ENCODE measurements around the gene ZFP36L1. TPM values are rescaled to one million over a fixed set of nuclear protein-coding genes. Genes with fewer than 3 reads are reported as not detected.

Gene ZFP36L1
- total and polyA plus RNA-seq, 9 of the 15 experiments (the other 6 are each of a cell fraction or from before 2014, with no cell fraction given) = 1.3 to 26.6 (median 3.7) TPM

DNA sequence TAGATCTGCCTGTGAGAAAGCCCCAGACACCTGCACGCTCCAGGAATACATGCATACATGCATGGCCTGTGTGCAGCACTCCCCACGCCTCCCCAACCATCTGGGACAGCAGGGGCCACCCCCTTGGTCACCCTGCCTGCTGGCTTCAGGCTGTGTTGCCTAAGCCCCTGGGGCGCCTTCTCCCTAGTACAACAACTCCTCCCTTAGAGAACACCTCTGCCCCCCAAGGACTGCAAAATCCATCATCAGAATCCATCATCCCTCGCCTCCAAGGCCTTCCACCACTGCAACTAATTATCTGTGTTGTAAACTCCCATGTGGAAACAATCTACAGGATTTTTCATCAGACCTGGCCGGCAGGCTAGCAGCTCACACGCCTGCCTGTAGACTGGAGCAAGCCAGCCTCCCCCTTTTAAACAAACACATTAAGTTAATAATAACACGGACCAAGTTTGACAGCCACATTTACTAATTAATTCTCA, 36.8 kb downstream of the ZFP36L1 start:
- no peak overlapping the region; the same call in 1 of the 2 replicates for H2AFZ ChIP-seq (ENCODE audit: low read depth, low read length)
- BruUV-seq (replicated peaks) = no TSS peak

More for the DNA sequence above, 36.8 kb downstream of the ZFP36L1 start:
- Histone ChIP-seq H3K9ac (ENCODE audit: insufficient read depth in 1 of 2, low read depth in 2 of 2, low read length in 2 of 2) (no peak overlapping the region), H3K27ac (ENCODE audit: extremely low read depth, low read depth, low read length) (no peak overlapping the region), H4K20me1 (replicated peaks; ENCODE audit: control insufficient read depth, insufficient read depth, low read length) (no peaks in the 10 kb centered on the region), H3K27me3 (ENCODE audit: control insufficient read depth in 2 of 2, insufficient read depth in 2 of 2, low read length in 2 of 2) (no peaks in the 10 kb centered on the region), H3K9me1 (ENCODE audit: control insufficient read depth, insufficient read depth, low read length) (no peaks in the 10 kb centered on the region), H3K4me1 (replicated peaks in 1 of 2; ENCODE audit: control insufficient read depth in 2 of 2, insufficient read depth in 2 of 2, low read length in 2 of 2) (peaks cover 17 to 64% of the 10 kb centered on the region in 2 experiments), H3K4me2 (ENCODE audit: insufficient read depth, low read length) (no peak overlapping the region), H3K4me3 (no peak overlapping the region), H3K36me3 (ENCODE audit: control insufficient read depth, insufficient read depth, low read length) (no peaks in the 10 kb centered on the region), H3K79me2 (ENCODE audit: control insufficient read depth, insufficient read depth, low read length) (no peaks in the 10 kb centered on the region), H3K9me3 (replicated peaks; ENCODE audit: control insufficient read depth, insufficient read depth, low read depth, low read length) (no peaks in the 10 kb centered on the region)
- CTCF ChIA-PET (ENCODE audit: low intra/inter-chr PET ratio) = no interaction called here
- ATAC-seq (no peak), DNase-seq (ENCODE audit: extremely low read depth in 1 of 4, low spot score in 3 of 4) (no peak), FAIRE-seq (no peak)
- POLR2A ChIA-PET = interaction anchor here (0.6 to 1.1 kb wide), 2 partner anchors 11 to 423 kb away, joined by 3 read pairs; no protein-coding TSS in a partner anchor
- in situ Hi-C loops (cut with MboI) = loop anchor here (5.0 kb wide), 1 partner anchor 34 kb away; no protein-coding TSS in a partner anchor
- WGBS (ENCODE audit: insufficient coverage, low coverage, missing lambda C conversion rate) = 71% methylated on average over 6 of the region's 7 CpGs
- TF ChIP-seq NCOA6 (IDR thresholded peaks at IDR 0.05) (no peak), JUN (IDR thresholded peaks at IDR 0.05; ENCODE audit: borderline replicate concordance, low read depth, low read length) (no peak), JUN (CRISPR knock-in tag; IDR thresholded peaks at IDR 0.05; ENCODE audit: borderline replicate concordance) (no peak), ZNF79 (CRISPR knock-in tag; IDR thresholded peaks at IDR 0.05; ENCODE audit: low read depth) (no peak), BRCA1 (IDR thresholded peaks at IDR 0.05) (no peak), BRCA1 (CRISPR knock-in tag; IDR thresholded peaks at IDR 0.05) (no peak), HCFC1 (IDR thresholded peaks at IDR 0.05; ENCODE audit: low read depth, low read length) (no peak)
- TF ChIP-seq, protein P1, sequence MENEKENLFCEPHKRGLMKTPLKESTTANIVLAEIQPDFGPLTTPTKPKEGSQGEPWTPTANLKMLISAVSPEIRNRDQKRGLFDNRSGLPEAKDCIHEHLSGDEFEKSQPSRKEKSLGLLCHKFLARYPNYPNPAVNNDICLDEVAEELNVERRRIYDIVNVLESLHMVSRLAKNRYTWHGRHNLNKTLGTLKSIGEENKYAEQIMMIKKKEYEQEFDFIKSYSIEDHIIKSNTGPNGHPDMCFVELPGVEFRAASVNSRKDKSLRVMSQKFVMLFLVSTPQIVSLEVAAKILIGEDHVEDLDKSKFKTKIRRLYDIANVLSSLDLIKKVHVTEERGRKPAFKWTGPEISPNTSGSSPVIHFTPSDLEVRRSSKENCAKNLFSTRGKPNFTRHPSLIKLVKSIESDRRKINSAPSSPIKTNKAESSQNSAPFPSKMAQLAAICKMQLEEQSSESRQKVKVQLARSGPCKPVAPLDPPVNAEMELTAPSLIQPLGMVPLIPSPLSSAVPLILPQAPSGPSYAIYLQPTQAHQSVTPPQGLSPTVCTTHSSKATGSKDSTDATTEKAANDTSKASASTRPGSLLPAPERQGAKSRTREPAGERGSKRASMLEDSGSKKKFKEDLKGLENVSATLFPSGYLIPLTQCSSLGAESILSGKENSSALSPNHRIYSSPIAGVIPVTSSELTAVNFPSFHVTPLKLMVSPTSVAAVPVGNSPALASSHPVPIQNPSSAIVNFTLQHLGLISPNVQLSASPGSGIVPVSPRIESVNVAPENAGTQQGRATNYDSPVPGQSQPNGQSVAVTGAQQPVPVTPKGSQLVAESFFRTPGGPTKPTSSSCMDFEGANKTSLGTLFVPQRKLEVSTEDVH (IDR thresholded peaks at IDR 0.05; ENCODE audit: low read depth, partially characterized antibody) = no peak
- TF ChIP-seq, protein P2, sequence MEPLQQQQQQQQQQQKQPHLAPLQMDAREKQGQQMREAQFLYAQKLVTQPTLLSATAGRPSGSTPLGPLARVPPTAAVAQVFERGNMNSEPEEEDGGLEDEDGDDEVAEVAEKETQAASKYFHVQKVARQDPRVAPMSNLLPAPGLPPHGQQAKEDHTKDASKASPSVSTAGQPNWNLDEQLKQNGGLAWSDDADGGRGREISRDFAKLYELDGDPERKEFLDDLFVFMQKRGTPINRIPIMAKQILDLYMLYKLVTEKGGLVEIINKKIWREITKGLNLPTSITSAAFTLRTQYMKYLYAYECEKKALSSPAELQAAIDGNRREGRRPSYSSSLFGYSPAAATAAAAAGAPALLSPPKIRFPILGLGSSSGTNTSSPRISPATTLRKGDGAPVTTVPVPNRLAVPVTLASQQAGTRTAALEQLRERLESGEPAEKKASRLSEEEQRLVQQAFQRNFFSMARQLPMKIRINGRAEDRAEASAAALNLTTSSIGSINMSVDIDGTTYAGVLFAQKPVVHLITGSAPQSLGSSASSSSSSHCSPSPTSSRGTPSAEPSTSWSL (CRISPR knock-in tag; IDR thresholded peaks at IDR 0.05; ENCODE audit: borderline replicate concordance) = no peak
- TF ChIP-seq, protein P3, sequence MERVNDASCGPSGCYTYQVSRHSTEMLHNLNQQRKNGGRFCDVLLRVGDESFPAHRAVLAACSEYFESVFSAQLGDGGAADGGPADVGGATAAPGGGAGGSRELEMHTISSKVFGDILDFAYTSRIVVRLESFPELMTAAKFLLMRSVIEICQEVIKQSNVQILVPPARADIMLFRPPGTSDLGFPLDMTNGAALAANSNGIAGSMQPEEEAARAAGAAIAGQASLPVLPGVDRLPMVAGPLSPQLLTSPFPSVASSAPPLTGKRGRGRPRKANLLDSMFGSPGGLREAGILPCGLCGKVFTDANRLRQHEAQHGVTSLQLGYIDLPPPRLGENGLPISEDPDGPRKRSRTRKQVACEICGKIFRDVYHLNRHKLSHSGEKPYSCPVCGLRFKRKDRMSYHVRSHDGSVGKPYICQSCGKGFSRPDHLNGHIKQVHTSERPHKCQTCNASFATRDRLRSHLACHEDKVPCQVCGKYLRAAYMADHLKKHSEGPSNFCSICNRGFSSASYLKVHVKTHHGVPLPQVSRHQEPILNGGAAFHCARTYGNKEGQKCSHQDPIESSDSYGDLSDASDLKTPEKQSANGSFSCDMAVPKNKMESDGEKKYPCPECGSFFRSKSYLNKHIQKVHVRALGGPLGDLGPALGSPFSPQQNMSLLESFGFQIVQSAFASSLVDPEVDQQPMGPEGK (CRISPR knock-in tag; IDR thresholded peaks at IDR 0.05; ENCODE audit: borderline replicate concordance) = no peak
- intact Hi-C loops (cut with micrococcal nuclease) = loop anchor here (5.0 kb wide), 1 partner anchor 39 kb away; no protein-coding TSS in a partner anchor
